Liver (tissue), 9 donors: Measurements from ENCODE around the gene PRRG2. TPM values are rescaled to one million over a fixed set of nuclear protein-coding genes. Genes with fewer than 3 reads are reported as not detected.

Source experiments
- DNase-seq: peaks from one replicate; pipeline ENCODE4 v3.0.0-alpha.2; 2017; ENCODE audit warnings: low spot score
- H3K27ac ChIP-seq, 2 donors: one replicate each; pipeline ENCODE4 v1.7.0; 2013; ENCODE audit warnings: inconsistent platforms in 2 of 2, low read length in 2 of 2, control low read depth in 1 of 2, low read depth in 1 of 2, mild to moderate bottlenecking in 1 of 2
- H3K27me3 ChIP-seq, 4 donors: one replicate each; pipeline versions ENCODE4 v1.6.1 to v1.7.0; 2013; ENCODE audit warnings: low read length in 3 of 4, inconsistent platforms in 1 of 4, mild to moderate bottlenecking in 1 of 4, moderate library complexity in 1 of 4; ENCODE audit not compliant: control insufficient read depth in 4 of 4, insufficient read depth in 4 of 4
- H3K36me3 ChIP-seq, 4 donors: one replicate each; pipeline versions ENCODE4 v1.6.1 to v1.7.0; 2013; ENCODE audit warnings: low read length in 3 of 4, mild to moderate bottlenecking in 3 of 4, low read depth in 1 of 4, moderate library complexity in 1 of 4; ENCODE audit not compliant: control insufficient read depth in 4 of 4, insufficient read depth in 3 of 4
- H3K4me1 ChIP-seq, 4 donors: one replicate each; pipeline versions ENCODE4 v1.6.1 to v1.7.0; 2013; ENCODE audit warnings: low read length in 3 of 4, mild to moderate bottlenecking in 3 of 4, moderate library complexity in 1 of 4; ENCODE audit not compliant: control insufficient read depth in 4 of 4, insufficient read depth in 4 of 4
- H3K4me3 ChIP-seq, 3 donors: one replicate each; pipeline versions ENCODE4 v1.6.1 to v1.7.0; 2013; ENCODE audit warnings: low read length in 3 of 3, control low read depth in 1 of 3, low read depth in 1 of 3, mild to moderate bottlenecking in 1 of 3
- H3K9ac ChIP-seq, 2 donors: one replicate each; pipeline ENCODE4 v1.7.0; 2013; ENCODE audit warnings: low read length in 2 of 2, mild to moderate bottlenecking in 2 of 2, moderate library complexity in 2 of 2, control low read depth in 1 of 2, low read depth in 1 of 2
- H3K9me3 ChIP-seq, 4 donors: one replicate each; pipeline versions ENCODE4 v1.6.1 to v1.7.0; 2013; ENCODE audit warnings: low read length in 3 of 4; ENCODE audit not compliant: control insufficient read depth in 4 of 4
- EGR1 ChIP-seq, 2 donors: IDR thresholded peaks; 2 replicates each; pipeline ENCODE4 v1.6.1; 2016 to 2018; ENCODE audit warnings: antibody characterized with exemption in 2 of 2, low read depth in 2 of 2
- FOXA1 ChIP-seq: IDR thresholded peaks from 2 replicates; pipeline ENCODE4 v1.6.1; 2016; ENCODE audit warnings: antibody characterized with exemption
- FOXA2 ChIP-seq: IDR thresholded peaks from 2 replicates; pipeline ENCODE4 v1.6.1; 2016; ENCODE audit warnings: antibody characterized with exemption
- GABPA ChIP-seq, 2 donors: IDR thresholded peaks in 1 of 2; conservative IDR thresholded peaks in 1 of 2; 2 replicates each; pipeline ENCODE4 v1.6.1; 2016; ENCODE audit warnings: antibody characterized with exemption in 2 of 2, mild to moderate bottlenecking in 1 of 2, moderate library complexity in 1 of 2
- HNF4G ChIP-seq: IDR thresholded peaks from 2 replicates; pipeline ENCODE4 v1.6.1; 2016; ENCODE audit warnings: antibody characterized with exemption
- NR2F2 ChIP-seq: IDR thresholded peaks from 2 replicates; pipeline ENCODE4 v1.6.1; 2016; ENCODE audit warnings: antibody characterized with exemption
- RXRA ChIP-seq, 2 donors: IDR thresholded peaks; 2 replicates each; pipeline ENCODE4 v1.6.1; 2017 to 2018; ENCODE audit warnings: antibody characterized with exemption in 2 of 2, mild to moderate bottlenecking in 1 of 2
- SP1 ChIP-seq: IDR thresholded peaks from 2 replicates; pipeline ENCODE4 v1.6.1; 2018; ENCODE audit warnings: antibody characterized with exemption, mild to moderate bottlenecking
- YY1 ChIP-seq: IDR thresholded peaks from 2 replicates; pipeline ENCODE4 v1.6.1; 2016; ENCODE audit warnings: antibody characterized with exemption, mild to moderate bottlenecking
- WGBS: extraction: QIAGEN DNeasy Blood & Tissue Kit; methylation state at CpG from one replicate; pipeline ENCODE4 v1.1.7; 2013; 5-methylcytosine and 5-hydroxymethylcytosine counted together
- polyA plus RNA-seq, 2 donors: library from polyadenylated mRNA; stranded (reverse) in 1 of 2; unstranded in 1 of 2; fragments of 200-250 nt in 1 of 2; fragments of >200 nt in 1 of 2; fragmentation: Nextera tagmentation in 1 of 2; extraction: Ambion mirVana in 1 of 2; gene quantifications; one replicate each; pipeline versions ENCODE4 v1.2.1 to v1.2.3, GENCODE V29; 2013 to 2015
- total RNA-seq, 2 donors: library from RNA; depleted of rRNA; stranded (reverse); fragments of >200 nt; gene quantifications; one replicate each; pipeline ENCODE4 v1.2.3, GENCODE V29; 2014
- TF ChIP-seq, protein P1 (sequence below): IDR thresholded peaks from 2 replicates; pipeline ENCODE4 v1.6.1; 2016; ENCODE audit warnings: antibody characterized with exemption, mild to moderate bottlenecking
- TF ChIP-seq, protein P2 (sequence below): IDR thresholded peaks from 2 replicates; pipeline ENCODE4 v1.6.1; 2016; ENCODE audit warnings: antibody characterized with exemption
- TF ChIP-seq, protein P3 (sequence below): IDR thresholded peaks from 2 replicates; pipeline ENCODE4 v1.6.1; 2016; ENCODE audit warnings: antibody characterized with exemption
- TF ChIP-seq, protein P4 (sequence below): IDR thresholded peaks from 2 replicates; pipeline ENCODE4 v1.6.1; 2016; ENCODE audit warnings: antibody characterized with exemption
- TF ChIP-seq, protein P5 (sequence below): fragments of 150-350 bp; IDR thresholded peaks from 2 replicates; pipeline ENCODE4 v1.5.1; 2017; ENCODE audit warnings: improper control_type of control experiment, low read depth, low read length; ENCODE audit not compliant: missing input control
- donor health status: healthy.
- donor health status: healthy.
- donor health status: healthy.
- donor health status: healthy.
- donor health status: healthy.

PRRG2 gene
- total and polyA plus RNA-seq, 4 donors = 1.1 to 2.8 (median 2.1) TPM

DNA sequence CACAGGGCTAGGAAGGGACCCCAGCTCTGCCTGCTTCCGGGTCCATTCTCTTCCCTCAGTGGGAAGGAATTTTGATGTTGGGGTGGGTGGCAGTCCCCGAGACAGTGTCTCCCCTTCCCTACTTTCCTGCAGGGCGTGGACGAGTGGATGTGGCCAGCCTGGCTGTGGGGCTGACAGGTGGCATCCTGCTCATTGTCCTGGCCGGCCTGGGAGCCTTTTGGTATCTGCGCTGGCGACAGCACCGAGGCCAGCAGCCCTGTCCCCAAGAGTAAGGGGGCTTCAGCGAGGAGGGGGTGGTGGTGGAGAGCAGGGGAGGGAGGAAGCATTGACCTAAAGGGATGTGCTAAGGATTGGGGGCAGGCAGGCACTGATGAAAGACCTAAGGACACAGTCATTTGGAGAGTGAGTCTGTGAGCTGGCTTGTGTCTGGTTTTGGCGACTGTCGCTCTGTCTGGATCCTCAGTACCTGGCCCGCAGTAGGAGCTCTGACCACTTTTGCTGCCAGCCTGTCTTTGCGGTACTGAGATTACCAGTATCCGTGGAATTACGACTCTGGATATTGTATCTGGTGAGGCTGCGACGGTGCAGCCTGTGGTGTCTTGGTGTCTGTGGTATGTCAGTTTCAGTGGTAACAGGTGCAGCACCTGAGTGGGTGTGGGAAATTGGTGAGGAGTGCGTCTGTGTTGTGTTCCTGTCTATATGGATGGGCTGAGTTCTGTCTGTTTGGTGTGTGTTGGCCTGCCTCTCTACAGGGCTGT is 7.4 kb downstream of the PRRG2 start:
- H3K4me1 ChIP-seq = peaks cover 0 to 21% (median 15%) of the 10 kb centered on the region in 4 donors
- 89% methylated on average over 18 of the region's 18 CpGs for WGBS
- H3K9ac ChIP-seq = no peak overlapping the region
- no peaks in the 10 kb centered on the region for H3K27me3 ChIP-seq
- H3K9me3 ChIP-seq = no peaks in the 10 kb centered on the region
- DNase-seq = no peak
- H3K36me3 ChIP-seq = no peaks in the 10 kb centered on the region
- H3K4me3 ChIP-seq = no peak overlapping the region
- no peak overlapping the region for H3K27ac ChIP-seq
- TF ChIP-seq, protein P1, sequence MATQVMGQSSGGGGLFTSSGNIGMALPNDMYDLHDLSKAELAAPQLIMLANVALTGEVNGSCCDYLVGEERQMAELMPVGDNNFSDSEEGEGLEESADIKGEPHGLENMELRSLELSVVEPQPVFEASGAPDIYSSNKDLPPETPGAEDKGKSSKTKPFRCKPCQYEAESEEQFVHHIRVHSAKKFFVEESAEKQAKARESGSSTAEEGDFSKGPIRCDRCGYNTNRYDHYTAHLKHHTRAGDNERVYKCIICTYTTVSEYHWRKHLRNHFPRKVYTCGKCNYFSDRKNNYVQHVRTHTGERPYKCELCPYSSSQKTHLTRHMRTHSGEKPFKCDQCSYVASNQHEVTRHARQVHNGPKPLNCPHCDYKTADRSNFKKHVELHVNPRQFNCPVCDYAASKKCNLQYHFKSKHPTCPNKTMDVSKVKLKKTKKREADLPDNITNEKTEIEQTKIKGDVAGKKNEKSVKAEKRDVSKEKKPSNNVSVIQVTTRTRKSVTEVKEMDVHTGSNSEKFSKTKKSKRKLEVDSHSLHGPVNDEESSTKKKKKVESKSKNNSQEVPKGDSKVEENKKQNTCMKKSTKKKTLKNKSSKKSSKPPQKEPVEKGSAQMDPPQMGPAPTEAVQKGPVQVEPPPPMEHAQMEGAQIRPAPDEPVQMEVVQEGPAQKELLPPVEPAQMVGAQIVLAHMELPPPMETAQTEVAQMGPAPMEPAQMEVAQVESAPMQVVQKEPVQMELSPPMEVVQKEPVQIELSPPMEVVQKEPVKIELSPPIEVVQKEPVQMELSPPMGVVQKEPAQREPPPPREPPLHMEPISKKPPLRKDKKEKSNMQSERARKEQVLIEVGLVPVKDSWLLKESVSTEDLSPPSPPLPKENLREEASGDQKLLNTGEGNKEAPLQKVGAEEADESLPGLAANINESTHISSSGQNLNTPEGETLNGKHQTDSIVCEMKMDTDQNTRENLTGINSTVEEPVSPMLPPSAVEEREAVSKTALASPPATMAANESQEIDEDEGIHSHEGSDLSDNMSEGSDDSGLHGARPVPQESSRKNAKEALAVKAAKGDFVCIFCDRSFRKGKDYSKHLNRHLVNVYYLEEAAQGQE = no peak
- no peak for TF ChIP-seq SP1
- no peak for TF ChIP-seq NR2F2
- TF ChIP-seq FOXA2 = no peak
- TF ChIP-seq FOXA1 = no peak
- TF ChIP-seq RXRA (IDR thresholded peaks at IDR 0.05) = no peak

DNA sequence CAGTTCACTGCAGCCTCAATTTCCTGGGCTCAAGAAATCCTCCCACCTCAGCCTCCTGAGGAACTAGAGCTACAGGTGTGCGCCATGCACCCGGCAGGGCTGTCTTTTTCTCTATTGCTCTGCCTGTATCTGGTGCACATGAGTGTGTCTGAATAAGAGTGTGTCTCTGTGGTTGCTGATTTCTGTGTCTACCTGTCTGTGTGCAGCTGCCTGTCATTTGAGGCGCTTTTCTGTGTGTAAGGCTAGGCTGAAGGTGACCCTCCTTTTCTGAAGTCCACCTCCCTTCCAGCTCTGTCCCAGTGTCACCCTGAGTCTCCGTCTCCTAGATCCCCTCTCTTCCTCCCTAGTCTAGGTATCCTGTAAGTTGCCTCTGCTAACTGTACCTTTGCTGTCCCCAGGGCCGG is 8.4 kb downstream of the PRRG2 start:
- TF ChIP-seq, protein P2, sequence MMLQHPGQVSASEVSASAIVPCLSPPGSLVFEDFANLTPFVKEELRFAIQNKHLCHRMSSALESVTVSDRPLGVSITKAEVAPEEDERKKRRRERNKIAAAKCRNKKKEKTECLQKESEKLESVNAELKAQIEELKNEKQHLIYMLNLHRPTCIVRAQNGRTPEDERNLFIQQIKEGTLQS = no peak
- TF ChIP-seq, protein P3, sequence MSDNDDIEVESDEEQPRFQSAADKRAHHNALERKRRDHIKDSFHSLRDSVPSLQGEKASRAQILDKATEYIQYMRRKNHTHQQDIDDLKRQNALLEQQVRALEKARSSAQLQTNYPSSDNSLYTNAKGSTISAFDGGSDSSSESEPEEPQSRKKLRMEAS = no peak
- TF ChIP-seq, protein P4, sequence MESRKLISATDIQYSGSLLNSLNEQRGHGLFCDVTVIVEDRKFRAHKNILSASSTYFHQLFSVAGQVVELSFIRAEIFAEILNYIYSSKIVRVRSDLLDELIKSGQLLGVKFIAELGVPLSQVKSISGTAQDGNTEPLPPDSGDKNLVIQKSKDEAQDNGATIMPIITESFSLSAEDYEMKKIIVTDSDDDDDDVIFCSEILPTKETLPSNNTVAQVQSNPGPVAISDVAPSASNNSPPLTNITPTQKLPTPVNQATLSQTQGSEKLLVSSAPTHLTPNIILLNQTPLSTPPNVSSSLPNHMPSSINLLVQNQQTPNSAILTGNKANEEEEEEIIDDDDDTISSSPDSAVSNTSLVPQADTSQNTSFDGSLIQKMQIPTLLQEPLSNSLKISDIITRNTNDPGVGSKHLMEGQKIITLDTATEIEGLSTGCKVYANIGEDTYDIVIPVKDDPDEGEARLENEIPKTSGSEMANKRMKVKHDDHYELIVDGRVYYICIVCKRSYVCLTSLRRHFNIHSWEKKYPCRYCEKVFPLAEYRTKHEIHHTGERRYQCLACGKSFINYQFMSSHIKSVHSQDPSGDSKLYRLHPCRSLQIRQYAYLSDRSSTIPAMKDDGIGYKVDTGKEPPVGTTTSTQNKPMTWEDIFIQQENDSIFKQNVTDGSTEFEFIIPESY = no peak
- TF ChIP-seq GABPA (IDR thresholded peaks at IDR 0.05 in 1 of 2, conservative IDR thresholded peaks at IDR 0.05 in 1 of 2) = no peak
- TF ChIP-seq NR2F2 = no peak
- no peak for TF ChIP-seq HNF4G
- TF ChIP-seq, protein P5, sequence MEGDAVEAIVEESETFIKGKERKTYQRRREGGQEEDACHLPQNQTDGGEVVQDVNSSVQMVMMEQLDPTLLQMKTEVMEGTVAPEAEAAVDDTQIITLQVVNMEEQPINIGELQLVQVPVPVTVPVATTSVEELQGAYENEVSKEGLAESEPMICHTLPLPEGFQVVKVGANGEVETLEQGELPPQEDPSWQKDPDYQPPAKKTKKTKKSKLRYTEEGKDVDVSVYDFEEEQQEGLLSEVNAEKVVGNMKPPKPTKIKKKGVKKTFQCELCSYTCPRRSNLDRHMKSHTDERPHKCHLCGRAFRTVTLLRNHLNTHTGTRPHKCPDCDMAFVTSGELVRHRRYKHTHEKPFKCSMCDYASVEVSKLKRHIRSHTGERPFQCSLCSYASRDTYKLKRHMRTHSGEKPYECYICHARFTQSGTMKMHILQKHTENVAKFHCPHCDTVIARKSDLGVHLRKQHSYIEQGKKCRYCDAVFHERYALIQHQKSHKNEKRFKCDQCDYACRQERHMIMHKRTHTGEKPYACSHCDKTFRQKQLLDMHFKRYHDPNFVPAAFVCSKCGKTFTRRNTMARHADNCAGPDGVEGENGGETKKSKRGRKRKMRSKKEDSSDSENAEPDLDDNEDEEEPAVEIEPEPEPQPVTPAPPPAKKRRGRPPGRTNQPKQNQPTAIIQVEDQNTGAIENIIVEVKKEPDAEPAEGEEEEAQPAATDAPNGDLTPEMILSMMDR = no peak
- no peak for TF ChIP-seq SP1
- TF ChIP-seq RXRA (IDR thresholded peaks at IDR 0.05) = no peak
- TF ChIP-seq EGR1 (IDR thresholded peaks at IDR 0.05; ENCODE audit: low read depth in 2 of 2) = no peak
- no peak for TF ChIP-seq YY1
- H3K9ac ChIP-seq = no peak overlapping the region
- no peak overlapping the region for H3K27ac ChIP-seq
- peaks cover 0 to 5% (median 2%) of the 10 kb centered on the region in 4 donors for H3K36me3 ChIP-seq
- peak overlapping the region in 1 of 3 donors; percentile 95 for H3K4me3 ChIP-seq
- no peaks in the 10 kb centered on the region for H3K9me3 ChIP-seq
- WGBS = 54% methylated on average over 5 of the region's 5 CpGs
- no peaks in the 10 kb centered on the region for H3K27me3 ChIP-seq
- H3K4me1 ChIP-seq = peaks cover 0 to 21% (median 15%) of the 10 kb centered on the region in 4 donors
- DNase-seq = no peak
